GM12801 (cell line): ENCODE measurements around the gene DDI2.

Source experiments
- TF ChIP-seq, protein P1 (sequence below): IDR thresholded peaks from one replicate; pipeline ENCODE4 v1.5.1; 2011; ENCODE audit warnings: control low read depth; ENCODE audit not compliant: insufficient read length; ENCODE audit errors: extremely low read depth

The DDI2 gene

DNA sequence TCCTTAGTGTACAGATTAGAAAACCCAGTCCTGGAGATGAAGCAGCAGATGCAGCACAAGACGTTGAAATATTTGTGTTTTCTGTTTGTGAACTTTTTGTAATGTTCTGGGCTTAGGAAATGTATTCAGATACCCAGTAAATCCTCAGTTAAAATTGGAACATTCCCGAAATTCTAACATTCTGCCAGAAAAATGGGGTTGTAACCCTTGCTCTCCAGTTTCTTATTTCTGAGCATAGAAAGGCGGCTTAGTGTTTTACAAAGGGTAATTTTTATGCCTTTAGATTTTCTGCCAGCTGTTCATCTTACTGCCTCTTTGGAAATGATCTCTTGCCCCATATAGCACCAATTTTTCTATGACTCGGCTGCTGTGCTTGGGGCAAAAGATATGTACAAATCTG is 20.6 kb downstream of the DDI2 start:
- TF ChIP-seq, protein P1, sequence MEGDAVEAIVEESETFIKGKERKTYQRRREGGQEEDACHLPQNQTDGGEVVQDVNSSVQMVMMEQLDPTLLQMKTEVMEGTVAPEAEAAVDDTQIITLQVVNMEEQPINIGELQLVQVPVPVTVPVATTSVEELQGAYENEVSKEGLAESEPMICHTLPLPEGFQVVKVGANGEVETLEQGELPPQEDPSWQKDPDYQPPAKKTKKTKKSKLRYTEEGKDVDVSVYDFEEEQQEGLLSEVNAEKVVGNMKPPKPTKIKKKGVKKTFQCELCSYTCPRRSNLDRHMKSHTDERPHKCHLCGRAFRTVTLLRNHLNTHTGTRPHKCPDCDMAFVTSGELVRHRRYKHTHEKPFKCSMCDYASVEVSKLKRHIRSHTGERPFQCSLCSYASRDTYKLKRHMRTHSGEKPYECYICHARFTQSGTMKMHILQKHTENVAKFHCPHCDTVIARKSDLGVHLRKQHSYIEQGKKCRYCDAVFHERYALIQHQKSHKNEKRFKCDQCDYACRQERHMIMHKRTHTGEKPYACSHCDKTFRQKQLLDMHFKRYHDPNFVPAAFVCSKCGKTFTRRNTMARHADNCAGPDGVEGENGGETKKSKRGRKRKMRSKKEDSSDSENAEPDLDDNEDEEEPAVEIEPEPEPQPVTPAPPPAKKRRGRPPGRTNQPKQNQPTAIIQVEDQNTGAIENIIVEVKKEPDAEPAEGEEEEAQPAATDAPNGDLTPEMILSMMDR: no peak

DNA sequence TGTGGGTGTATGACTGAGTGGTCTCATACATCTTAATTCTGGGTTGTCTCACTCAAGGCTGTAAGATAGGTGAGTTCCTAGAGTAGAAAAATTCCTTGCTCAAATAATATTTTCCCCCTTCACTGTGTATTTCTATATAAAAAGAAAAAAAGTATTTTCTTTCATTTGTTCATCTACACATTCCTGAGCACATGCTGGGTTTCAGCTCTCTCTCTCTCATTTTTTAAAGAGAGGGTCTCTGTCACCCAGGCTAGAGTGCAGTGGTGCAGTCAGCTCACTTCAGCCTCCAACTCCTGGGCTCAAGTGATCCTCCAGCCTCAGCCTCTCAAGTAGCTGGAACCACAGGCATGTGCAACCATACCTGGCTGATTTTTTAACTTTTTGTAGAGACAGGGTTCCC is 22.0 kb downstream of the DDI2 start:
- TF ChIP-seq, protein P1: no peak

DNA sequence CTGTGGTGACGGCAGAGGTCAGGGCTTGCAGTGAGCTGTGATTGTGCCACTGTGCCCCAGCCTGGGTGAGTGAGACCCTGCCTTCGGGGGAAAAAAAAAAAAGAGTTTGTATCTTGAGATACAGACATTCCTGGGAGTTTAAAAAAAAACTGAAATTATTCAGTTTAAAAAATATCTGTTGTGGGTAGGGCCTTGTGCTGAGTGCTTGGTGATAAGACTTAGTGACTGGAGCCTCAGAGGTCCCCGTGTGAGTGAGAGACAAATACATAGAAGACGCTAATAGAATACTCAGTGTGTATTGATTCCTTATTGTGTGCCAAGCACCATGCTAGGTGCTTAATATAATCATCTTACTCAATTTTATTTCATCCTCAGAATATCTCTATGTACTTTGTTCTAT is 22.7 kb downstream of the DDI2 start:
- TF ChIP-seq, protein P1: no peak

DNA sequence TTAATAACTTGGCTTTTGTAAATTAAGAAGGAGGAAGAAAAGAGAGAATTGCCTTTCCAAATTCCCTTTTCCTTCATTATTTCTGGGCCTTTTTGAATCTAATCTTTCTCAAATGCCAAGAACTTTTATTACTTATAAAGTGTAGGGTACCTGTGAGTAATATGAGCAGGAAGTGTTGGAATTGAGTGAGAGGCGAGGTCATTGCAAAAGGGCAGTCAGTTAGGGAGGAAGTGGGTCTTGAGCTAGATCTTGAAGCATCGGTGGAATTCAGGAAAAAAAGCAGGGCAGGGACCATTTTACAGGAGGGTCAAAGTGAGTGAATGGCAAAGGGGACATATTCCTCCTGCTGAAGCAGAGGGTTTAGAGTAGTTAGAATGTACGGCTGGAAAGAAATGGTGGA is 23.4 kb downstream of the DDI2 start:
- TF ChIP-seq, protein P1: no peak

DNA sequence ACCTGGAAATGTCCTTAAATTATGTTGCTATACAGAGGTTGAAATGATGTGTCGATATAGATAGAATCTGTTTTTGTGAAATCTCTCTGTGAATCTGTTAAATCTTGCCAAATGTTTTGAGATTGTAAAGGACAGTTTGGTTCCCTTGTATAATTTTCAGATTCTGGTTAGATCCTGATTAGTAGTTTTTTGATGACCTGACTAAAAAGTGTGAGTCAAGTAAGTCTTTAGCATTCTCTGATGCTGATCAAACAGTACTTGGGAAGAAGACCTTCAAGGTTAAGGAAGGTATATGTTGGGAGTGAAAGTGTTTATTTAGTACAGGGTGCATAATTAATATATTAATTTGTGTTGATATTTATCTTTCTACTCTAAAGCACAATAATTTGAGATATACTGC is 32.7 kb downstream of the DDI2 start:
- TF ChIP-seq, protein P1: no peak

DNA sequence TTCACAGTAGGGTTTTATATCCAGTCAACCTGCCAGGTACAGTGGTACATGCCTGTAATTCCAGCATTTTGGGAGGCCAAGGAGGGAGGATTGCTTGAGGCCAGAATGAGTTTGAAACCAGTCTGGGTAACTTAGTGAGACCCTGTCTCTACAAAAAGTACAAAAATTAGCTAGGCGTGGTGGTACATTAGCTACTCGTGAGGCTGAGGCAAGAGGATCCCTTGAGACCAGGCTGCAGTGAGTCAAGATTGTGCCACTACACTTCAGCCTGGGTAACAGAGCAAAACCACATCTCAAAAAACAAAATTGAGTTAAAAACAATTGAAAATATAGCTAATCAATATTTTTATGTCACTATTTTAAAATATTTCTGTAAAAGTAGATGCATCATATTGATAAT is 33.2 kb downstream of the DDI2 start:
- TF ChIP-seq, protein P1: no peak

DNA sequence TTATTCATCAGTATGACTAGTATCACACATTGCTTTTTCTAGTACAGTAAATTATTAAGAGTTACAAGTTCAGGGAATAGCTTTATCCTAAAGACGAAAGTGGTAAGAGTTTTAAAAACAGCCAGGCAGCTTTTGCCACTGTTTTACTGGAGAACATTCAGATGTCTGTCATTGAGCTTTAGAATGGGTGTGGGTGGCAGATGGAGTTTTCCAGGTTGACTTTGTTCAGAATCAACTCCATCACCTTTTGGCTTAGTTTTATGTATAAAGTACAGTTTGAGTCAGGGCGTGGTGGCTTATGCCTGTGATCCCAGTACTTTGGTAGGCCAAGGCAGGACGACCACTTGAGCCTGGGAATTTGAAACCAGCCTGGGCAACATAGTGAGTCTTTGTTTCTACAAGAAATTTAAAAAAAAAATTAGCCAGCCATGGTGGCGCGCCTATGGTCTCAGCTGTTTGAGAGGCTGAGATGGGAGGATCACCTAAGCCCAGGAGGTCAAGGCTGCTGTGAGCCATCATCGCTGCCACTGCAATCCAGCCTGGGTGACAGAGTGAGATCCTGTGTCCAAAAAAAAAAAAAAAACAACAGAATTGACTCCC is 36.9 kb downstream of the DDI2 start:
- TF ChIP-seq, protein P1: no peak

DNA sequence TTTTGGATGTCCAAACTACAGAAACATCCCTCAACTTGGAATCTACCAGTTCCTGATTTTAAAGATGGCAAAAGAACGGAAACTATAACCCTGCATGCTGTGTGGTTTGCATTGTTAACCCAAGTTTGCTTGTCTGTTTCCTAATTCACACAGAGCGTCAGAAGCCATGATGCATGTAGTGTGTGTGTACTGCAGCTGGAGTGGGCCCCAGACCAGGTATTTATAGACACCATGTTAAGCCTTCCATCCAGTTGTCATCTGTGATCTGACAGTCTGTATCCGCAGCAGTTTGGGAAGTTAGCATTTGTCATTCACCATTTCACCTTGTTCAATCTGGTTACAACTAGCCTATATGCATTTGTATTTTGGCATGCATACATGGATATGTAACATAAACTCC is 39.2 kb downstream of the DDI2 start:
- TF ChIP-seq, protein P1: no peak
